DOHH2 (cell line): ENCODE data around the gene HSDL1.
"Not testable (repeated sequence)": the region's sequence is repeated elsewhere in the genome, so short reads cannot be mapped to it uniquely, and the experiment has no call there.

Experiments used
- H3F3A ChIP-seq: fragments of 200-600 bp; sonication (generic), shearing (Covaris generic); 2 replicates; pipeline ENCODE4 v1.6.0; 2016; ENCODE audit warnings: antibody characterized with exemption, mild to moderate bottlenecking; ENCODE audit not compliant: control insufficient read depth, insufficient read depth
- H3K27ac ChIP-seq: fragments of 200-600 bp; sonication (generic); 2 replicates; pipeline ENCODE4 v1.5.1; 2014; ENCODE audit warnings: low read depth, mild to moderate bottlenecking, low read length, moderate library complexity
- H3K27me3 ChIP-seq: fragments of 200-600 bp; sonication (generic); 2 replicates; pipeline ENCODE4 v1.6.1; 2014; ENCODE audit warnings: mild to moderate bottlenecking, low read length, mixed read lengths; ENCODE audit not compliant: control insufficient read depth
- H3K36me3 ChIP-seq: fragments of 200-600 bp; sonication (generic); 2 replicates; pipeline ENCODE4 v1.6.1; 2014; ENCODE audit warnings: mild to moderate bottlenecking, low read length, moderate library complexity, mixed read lengths; ENCODE audit not compliant: control insufficient read depth
- H3K4me1 ChIP-seq: fragments of 200-600 bp; sonication (generic); 2 replicates; pipeline ENCODE4 v1.6.1; 2014; ENCODE audit warnings: mild to moderate bottlenecking, low read length, mixed read lengths; ENCODE audit not compliant: control insufficient read depth
- H3K4me2 ChIP-seq: fragments of 200-600 bp; sonication (generic); 2 replicates; pipeline ENCODE4 v1.6.0; 2014; ENCODE audit warnings: mild to moderate bottlenecking, low read length, moderate library complexity
- H3K4me3 ChIP-seq: fragments of 200-600 bp; sonication (generic); 2 replicates; pipeline ENCODE4 v1.5.1; 2014; ENCODE audit warnings: mild to moderate bottlenecking, low read length, mixed read lengths
- H3K79me2 ChIP-seq: fragments of 200-600 bp; sonication (generic); 2 replicates; pipeline ENCODE4 v1.6.1; 2014; ENCODE audit warnings: mild to moderate bottlenecking, low read length, mixed read lengths; ENCODE audit not compliant: control insufficient read depth
- H3K9me2 ChIP-seq: fragments of 200-600 bp; sonication (generic); replicated peaks from 2 replicates; pipeline ENCODE4 v1.6.1; 2014; ENCODE audit warnings: mild to moderate bottlenecking, low read length, mixed read lengths; ENCODE audit not compliant: control insufficient read depth
- H3K9me3 ChIP-seq: fragments of 200-600 bp; sonication (generic); 2 replicates; pipeline ENCODE4 v1.6.1; 2014; ENCODE audit warnings: antibody characterized with exemption, low read length, mixed read lengths; ENCODE audit not compliant: control insufficient read depth, insufficient read depth
- H4K20me1 ChIP-seq: fragments of 200-600 bp; sonication (generic); 2 replicates; pipeline ENCODE4 v1.6.0; 2014; ENCODE audit warnings: low read depth, mild to moderate bottlenecking, antibody characterized with exemption, low read length, moderate library complexity; ENCODE audit not compliant: control insufficient read depth, insufficient read depth
- EZH2phosphoT487 ChIP-seq: fragments of 200-600 bp; sonication (generic); IDR thresholded peaks from 2 replicates; pipeline ENCODE4 v1.6.1; 2017; ENCODE audit warnings: borderline replicate concordance, mild to moderate bottlenecking, antibody characterized with exemption, low read length, moderate library complexity, mixed read lengths
- TF ChIP-seq, protein P1 (sequence below): fragments of 200-600 bp; sonication (generic); IDR thresholded peaks from one replicate; pipeline ENCODE4 v1.5.1; 2014; ENCODE audit warnings: antibody characterized with exemption, mild to moderate bottlenecking, low read depth, low read length; ENCODE audit not compliant: poor library complexity, severe bottlenecking

HSDL1 gene

DNA sequence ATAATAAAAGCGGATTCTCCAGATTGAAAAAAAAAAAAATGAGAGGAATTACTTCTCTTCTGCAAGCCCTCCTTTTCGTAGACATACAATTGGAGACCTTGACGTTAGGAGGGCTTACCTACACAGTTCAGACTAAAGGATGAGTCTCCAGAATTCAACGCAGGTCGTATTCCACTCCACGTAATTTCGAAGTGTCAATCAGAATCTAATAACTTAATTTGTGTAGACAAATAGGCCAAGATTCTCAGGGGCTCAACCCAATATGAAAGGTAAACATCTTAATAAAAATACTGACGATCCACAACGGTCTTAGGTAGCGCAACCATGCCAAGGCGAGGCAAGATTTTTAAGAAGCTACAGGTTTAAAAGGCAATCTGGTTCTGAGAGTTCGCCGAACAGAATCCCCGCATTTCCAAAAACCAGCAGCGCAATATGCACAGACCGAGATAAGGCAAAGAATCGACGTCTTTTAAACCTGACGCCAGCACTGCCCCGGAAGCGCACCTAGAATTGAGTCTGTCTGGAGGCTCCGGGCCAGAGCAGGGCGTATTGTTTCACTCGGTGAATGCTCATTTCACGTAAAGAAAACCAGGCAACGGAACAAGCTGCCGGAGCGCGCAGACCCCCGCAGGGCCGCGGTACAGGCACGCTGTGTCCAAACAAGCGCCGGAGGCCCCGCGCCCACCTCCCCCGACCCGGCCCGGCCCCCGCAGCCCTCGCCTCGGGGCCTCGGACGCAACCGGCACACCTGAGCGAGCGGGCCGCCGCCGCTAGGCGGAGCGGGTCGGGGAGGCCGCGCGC is 28.9 kb downstream of the HSDL1 start:
- Histone ChIP-seq H3K9me3 (no peaks in the 10 kb centered on the region), H3F3A (peaks cover 7% of the 10 kb centered on the region; the same call in 1 of the 2 replicates), H3K4me2 (peak overlapping the region; percentile 96), H3K79me2 (peaks cover 64% of the 10 kb centered on the region), H3K4me1 (peaks cover 24% of the 10 kb centered on the region), H4K20me1 (peaks cover 9% of the 10 kb centered on the region; the same call in 1 of the 2 replicates), H3K4me3 (peak overlapping the region; percentile 90), H3K9me2 (no peaks in the 10 kb centered on the region), H3K27ac (peak overlapping the region; percentile 75), H3K27me3 (no peaks in the 10 kb centered on the region), H3K36me3 (peaks cover 13% of the 10 kb centered on the region)
- no peak for TF ChIP-seq EZH2phosphoT487
- TF ChIP-seq, protein P1, sequence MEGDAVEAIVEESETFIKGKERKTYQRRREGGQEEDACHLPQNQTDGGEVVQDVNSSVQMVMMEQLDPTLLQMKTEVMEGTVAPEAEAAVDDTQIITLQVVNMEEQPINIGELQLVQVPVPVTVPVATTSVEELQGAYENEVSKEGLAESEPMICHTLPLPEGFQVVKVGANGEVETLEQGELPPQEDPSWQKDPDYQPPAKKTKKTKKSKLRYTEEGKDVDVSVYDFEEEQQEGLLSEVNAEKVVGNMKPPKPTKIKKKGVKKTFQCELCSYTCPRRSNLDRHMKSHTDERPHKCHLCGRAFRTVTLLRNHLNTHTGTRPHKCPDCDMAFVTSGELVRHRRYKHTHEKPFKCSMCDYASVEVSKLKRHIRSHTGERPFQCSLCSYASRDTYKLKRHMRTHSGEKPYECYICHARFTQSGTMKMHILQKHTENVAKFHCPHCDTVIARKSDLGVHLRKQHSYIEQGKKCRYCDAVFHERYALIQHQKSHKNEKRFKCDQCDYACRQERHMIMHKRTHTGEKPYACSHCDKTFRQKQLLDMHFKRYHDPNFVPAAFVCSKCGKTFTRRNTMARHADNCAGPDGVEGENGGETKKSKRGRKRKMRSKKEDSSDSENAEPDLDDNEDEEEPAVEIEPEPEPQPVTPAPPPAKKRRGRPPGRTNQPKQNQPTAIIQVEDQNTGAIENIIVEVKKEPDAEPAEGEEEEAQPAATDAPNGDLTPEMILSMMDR, result no peak

DNA sequence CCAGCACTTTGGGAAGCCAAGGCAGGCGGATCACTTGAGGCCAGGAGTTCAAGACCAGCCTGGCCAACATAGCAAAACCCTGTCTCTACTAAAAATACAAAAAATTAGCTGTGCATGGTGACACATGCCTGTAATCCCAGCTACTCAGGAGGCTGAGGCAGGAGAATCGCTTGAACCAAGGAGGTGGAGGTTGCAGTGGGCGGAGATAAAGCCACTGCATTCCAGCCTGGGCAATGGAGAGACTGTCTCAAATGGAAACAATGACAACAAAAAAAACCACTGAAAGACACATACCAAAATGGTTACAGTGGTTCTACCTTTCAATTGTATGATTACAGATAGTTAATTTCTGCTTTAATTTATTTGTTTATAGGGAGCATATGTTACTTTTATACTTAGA is 33.0 kb downstream of the HSDL1 start:
- Histone ChIP-seq H4K20me1 (peaks cover 20% of the 10 kb centered on the region), H3K36me3 (peaks cover 32% of the 10 kb centered on the region), H3K4me1 (peaks cover 20% of the 10 kb centered on the region), H3K79me2 (peaks cover 96% of the 10 kb centered on the region)
- not testable (repeated sequence) for H3K27me3 ChIP-seq, H3K9me3 ChIP-seq, H3K9me2 ChIP-seq, H3K27ac ChIP-seq, H3K4me3 ChIP-seq, H3K4me2 ChIP-seq, H3F3A ChIP-seq

- peaks cover 31% of the 10 kb centered on the region for H3K36me3 ChIP-seq
- H3K4me3 ChIP-seq, result no peak overlapping the region
- no peaks in the 10 kb centered on the region for H3K9me2 ChIP-seq
- H3K9me3 ChIP-seq, result no peaks in the 10 kb centered on the region
- H3K27me3 ChIP-seq, result no peaks in the 10 kb centered on the region
- no peak overlapping the region for H3K4me2 ChIP-seq
- peaks cover 7% of the 10 kb centered on the region; the same call in 1 of the 2 replicates for H3F3A ChIP-seq
- no peak overlapping the region for H3K27ac ChIP-seq
- peaks cover 22% of the 10 kb centered on the region for H4K20me1 ChIP-seq
- H3K79me2 ChIP-seq, result peaks cover 99% of the 10 kb centered on the region
- TF ChIP-seq EZH2phosphoT487, result no peak
- TF ChIP-seq, protein P1, result no peak
- peaks cover 20% of the 10 kb centered on the region for H3K4me1 ChIP-seq
These were observed 33.5 kb downstream of the HSDL1 start for GRCh38 chr16:84111525-84111924.

DNA sequence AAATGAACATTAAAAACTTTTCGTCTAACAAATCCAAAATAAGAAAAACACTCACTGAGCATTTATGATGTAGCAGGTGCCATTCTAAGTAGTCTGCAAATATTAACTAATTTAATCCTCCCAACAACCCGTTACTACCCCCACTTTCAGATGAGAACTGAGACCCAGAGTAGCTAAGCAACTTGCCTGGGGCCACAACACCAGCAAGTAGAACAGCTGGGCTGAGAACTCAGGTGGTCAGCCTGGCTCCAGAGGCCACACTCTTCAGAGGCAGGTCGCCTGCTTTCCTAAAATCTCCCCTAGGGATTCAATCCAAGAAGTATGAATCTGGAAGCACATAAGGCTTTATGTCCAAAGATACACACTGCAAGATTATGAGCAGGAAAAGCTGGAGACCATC is 34.5 kb downstream of the HSDL1 start:
- Histone ChIP-seq H3K27me3 (no peaks in the 10 kb centered on the region), H3K4me3 (no peak overlapping the region), H3K79me2 (peaks cover 98% of the 10 kb centered on the region), H3K4me1 (peaks cover 23% of the 10 kb centered on the region), H3K27ac (no peak overlapping the region), H3F3A (0 out of 2 replicates have a peak, but pooled peaks cover 4% of the 10 kb centered on the region), H3K9me2 (no peaks in the 10 kb centered on the region), H3K36me3 (peaks cover 27% of the 10 kb centered on the region), H4K20me1 (peaks cover 22% of the 10 kb centered on the region), H3K4me2 (no peak overlapping the region), H3K9me3 (no peaks in the 10 kb centered on the region)
- TF ChIP-seq, protein P1, result no peak
- no peak for TF ChIP-seq EZH2phosphoT487
